NCI-H748 (cell line): Measurements from ENCODE around the gene SRP9.
"Not testable (repeated sequence)": the region's sequence is repeated elsewhere in the genome, so short reads cannot be mapped to it uniquely, and the experiment has no call there.

ENCODE experiments used
- DNase-seq: peaks from one replicate; lab custom pipeline; 2025; ENCODE audit not compliant: unreplicated experiment; lab: John Stamatoyannopoulos, UW

SRP9 gene

GRCh38 chr1:225755671-225756319, 21.8 kb upstream of the SRP9 start:
- no peak for DNase-seq

DNA sequence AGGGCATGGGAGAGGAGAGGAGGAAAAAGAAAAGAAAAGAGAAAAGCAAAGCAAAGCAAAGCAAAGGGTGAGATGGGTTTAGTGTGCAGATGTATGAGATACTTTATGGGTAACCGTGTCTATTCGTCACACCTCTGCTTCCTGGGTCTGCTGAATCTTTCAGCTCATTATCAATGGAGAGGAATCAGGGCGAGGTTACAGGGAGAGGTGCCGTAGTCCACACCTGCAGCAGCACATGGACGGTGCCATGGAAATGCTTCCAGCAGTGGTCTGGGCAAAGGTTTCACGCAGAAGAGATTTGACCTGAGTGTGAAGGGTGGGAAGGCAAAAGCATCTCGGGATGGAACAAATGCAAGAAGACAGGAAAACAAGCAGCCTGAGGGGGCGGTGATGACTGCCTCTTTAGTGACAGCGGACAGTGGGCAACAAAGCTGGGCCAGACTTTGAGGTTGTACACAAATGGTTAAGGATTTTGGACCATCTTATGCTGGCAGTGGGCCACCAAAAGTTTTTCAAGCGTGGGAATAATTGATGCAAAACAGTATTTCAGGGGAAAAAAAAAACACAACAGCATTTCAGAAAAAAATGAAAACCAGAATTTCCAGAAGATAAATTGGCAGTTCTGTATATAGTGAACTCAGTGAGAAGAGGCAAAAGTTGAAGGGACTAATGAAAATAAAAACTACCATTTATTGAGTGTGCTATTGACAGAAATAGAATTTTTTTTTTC, 19.5 kb upstream of the SRP9 start:
- DNase-seq, result no peak

DNA sequence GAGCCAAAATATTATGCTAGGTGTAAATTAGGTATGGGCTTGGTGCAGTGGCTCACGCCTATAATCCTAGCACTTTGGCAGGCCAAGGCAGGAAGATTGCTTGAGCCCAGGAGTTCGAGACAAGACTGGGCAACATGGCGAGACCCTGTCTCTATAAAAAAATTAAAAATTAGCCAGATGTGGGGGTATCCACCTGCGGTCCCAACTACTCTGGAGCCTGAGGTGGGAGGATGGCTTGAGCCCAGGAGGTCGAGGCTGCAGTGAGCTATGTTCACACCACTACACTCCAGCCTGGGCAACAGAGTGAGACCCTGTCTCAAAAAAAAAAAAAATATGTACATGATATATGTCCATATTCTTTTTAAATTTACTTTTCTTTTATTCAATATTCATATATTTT, 17.7 kb upstream of the SRP9 start:
- DNase-seq, result not testable (repeated sequence)

DNA sequence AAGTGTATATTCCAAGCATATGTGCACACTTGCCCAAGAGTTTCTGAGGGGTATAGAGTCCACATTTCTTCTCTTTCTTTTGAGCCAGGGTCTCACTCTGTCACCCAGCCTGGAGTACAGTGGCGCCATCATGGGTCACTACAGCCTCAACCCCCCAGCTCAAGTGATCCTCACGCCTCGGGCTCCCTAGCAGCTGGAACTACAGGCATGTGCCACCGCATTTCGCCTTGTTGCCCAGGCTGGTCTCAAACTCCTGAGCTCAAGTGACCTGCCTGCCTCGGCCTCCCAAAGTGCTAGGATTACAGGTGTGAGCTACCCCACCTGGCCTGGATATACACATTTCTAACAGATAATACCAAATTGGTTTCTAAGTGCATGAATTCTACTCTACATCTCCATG, 17.1 kb upstream of the SRP9 start:
- no peak for DNase-seq

DNA sequence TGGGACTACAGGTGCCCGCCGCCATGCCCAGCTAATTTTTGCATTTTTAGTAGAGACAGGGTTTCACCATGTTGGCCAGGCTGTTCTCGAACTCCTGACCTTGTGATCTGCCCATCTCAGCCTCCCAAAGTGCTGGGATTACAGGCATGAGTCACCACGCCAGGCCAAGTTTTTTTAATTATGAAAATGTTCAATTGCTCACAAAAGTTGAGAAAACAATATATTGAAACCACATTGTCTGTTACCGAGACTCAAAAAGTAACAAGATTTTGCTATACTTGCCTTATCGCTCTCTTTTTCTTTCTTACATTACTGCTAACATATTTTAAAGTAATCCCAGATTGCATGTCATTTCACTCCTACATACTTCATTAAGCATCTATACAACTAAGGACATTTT, 16.2 kb upstream of the SRP9 start:
- not testable (repeated sequence) for DNase-seq

GRCh38 chr1:225762002-225762441, 15.6 kb upstream of the SRP9 start:
- peak; percentile 61 for DNase-seq

DNA sequence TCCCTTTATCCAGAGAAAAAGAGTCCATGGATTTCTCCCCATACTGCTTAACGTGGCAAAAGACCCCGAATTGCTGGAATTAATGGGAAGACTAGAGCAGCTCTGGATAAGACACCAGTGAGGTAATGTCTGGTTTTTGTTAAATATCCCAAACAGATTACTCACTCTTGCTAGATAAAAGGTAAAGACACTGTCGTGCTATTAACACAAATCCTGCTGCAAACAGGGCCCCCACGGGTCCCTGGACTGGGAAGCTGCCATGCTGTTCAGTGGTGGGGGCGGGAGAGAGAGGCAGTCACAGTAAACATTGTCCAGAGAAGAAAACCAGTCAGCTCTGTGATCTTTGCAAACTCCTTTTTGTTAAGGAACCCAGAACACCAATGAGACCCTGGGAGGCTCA, 15.2 kb upstream of the SRP9 start:
- DNase-seq, result no peak

- DNase-seq, result no peak
These were observed 13.7 kb upstream of the SRP9 start for GRCh38 chr1:225763716-225764548.

DNA sequence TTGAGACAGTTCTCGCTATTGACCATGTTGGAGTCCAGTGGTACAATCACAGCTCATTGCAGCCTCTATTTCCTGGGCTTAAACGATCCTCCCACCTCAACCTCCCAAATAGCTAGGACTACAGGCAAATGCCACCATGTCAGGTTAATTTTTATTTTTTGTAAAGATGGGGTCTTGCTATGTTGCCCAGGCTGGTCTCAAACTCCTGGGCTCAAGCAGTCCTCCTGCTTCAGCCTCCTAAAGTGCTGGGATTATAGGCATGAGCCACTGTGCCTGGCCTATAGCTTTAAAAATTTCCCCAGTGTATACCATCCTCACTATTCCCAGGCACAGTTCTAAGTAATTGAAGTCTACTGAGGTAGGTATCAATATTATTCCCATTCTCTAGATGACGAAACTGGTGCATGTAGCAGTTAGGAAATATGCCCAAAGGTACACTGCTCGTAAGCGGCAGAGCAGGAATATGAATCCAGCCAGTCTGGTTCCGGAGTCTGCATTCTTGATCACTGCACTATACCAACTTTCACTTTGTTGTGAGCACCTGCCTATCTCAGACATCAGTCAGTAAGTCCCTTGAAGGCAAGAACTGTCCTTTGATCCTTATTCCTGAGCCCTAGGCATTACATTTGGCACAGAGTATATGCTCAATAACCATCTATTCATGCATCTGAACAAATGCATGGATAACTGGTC, 11.5 kb upstream of the SRP9 start:
- no peak for DNase-seq

GRCh38 chr1:225766967-225767633, 10.5 kb upstream of the SRP9 start:
- DNase-seq, result no peak

DNA sequence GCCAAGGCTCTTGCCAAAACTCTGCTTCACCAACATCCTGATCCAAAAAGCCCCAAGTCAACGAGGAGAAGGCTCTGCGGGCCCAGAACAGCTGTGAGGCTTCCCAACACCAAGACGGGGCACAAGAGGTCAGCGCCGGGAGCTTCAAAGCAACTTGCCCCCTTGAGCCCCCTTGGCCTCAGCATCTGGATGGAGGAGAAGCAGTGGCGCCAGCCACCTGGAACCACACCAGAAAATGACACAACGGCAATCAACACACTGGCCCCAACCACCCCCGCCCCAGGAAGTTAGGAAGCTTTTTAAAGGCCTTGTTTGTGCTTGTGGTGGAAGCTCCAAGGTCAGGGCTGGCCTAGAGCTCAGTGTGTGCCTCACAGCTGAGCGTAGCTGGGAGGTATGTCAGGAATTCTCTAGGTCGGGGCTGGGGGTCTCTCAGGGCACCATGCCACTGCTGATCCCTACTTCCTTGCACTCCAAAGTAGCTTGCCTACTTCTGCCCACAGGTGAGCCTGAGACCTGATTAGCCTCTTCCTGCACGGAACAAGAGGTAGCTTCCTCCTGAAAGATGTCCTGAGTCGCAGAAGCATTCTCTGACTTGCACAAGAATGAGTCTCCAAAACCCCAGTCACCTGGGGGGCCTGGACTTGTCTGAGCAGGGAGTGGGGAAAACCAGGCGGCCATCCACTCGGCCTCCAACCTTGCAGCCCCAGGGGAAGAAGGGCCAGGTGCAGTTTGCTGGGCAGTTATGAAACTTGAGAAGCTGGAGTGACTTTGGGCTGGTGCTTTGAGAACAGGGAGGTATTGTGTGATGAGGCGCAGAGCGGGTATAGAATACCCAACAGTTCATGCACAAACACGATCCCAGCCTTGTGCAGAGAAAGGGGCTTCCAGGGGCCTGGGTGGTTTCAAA, 9.7 kb upstream of the SRP9 start:
- peak; percentile 19 for DNase-seq

DNA sequence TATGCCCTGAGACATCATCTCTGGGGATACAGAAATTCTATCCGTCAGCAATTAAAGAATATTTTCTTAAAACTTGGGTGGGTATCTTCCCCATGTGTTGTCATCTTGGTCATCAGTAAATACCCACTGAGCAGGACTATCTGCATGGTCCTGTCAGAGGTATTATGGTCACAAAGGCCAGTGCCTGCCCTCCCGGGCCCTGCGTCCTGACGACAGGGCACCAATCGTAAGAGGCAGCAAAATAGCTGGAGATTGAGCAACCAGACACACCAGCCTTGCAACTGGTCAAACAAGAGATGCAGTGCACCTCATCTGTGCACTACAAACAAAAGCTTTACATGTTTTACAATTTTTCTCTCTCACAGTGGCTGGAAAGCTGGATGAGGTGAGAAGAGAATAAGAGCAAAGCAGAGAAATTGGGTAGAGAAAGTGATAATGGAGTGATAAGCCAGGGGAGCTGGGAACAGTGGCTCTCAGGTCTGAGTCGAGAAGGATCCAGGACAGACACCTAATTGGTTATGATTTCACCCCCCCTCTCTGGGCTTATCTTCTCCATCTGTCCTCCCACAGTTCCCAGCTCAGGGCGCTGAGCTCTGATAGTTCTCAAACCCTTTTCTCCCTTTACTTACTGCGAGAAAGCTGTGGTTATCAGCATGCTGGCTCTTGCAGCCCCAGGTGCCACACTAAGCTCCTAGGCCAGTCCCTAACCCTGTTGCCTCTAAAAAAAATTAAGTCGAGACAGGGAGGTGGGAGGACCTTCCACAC, 8.8 kb upstream of the SRP9 start:
- DNase-seq, result no peak

GRCh38 chr1:225769687-225770086, 7.9 kb upstream of the SRP9 start:
- DNase-seq, result no peak

DNA sequence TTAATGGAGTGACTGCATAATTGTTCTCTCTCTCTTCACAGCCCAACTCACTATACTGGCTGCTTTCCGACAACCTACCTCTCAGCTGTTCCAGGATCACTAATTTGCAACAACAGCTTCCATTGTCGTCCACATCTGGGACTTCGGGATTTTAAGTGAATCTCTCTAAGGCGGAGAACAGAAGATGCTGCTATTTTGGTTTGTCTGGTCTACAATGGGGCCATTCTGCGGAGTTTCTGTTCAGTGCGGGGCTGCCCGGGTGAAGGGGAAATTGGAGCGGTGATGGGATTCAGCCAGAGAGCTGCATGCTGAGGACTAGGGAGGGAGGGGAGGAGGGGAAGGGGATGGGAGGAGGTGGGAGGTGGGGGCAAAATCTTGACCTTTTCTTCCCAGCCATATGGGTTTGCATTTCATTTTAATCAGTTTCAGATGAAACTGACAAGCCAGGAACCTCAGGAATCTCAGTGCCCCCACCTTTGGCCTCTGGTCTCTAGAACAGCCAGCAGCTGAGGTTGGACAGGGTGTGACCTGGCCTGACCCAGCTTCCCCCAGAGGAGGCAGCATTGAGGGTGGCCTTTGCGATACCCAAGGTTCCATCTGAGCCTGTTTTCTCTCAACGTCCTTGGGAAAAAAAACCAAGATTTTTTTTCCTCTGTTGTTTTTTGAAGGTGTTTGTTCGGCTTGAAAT, 6.9 kb upstream of the SRP9 start:
- no peak for DNase-seq

- DNase-seq, result no peak
These were observed 5.8 kb upstream of the SRP9 start for GRCh38 chr1:225771661-225772322.

DNA sequence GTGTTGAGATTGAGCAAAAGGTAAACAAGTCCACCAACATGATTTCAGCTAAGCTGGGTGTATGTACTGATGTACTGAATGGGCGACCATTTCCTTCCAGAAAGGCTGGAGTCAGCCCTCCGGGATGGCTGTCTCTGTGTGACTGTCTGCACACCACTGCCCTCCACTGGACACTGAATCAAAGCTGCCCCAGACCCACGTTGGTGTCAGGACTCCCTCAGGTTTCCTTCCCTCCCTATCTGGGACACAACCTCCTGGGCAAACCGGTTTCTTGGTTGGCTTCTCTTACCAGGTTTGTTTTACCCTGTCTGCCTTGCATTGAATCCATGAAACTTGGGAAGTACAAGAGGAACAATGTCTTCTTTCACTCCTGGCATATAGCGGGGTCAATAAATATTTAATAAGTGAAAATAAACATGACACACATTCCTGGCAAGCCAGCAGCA, 5.3 kb upstream of the SRP9 start:
- peak; percentile 82 for DNase-seq

DNA sequence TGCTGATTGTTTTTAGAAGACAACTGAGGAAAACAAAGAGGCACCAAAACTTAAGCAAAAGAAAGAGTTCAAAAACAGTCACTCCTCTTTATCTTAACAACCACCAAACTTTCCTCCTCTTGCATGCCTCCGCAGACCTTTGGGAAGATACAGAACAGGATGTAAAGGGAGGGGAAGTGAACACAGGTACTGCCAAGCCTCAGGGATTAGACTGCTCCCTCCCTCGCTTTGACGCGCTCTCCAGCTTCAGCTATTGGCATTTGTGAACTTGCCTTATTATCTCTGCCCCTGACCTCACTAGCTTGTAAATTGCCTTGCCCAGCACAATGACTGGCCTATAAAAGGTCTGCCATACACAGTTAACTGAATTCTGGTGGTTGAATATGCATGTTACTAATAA, 4.8 kb upstream of the SRP9 start:
- DNase-seq, result no peak
